Astrocyte of the hippocampus (primary cell): ENCODE data around the gene SPTBN5.

Source experiments
- DNase-seq: peaks from one replicate; pipeline ENCODE4 v3.0.0; 2011; ENCODE audit warnings: low read depth, low spot score

The SPTBN5 gene

GRCh38 chr15:41893422-41894250 is at the start of gene SPTBN5:
Gene SPTBN5 (minus strand): TSS chr15:41894053. CDS start chr15:41893497, 556 bp downstream.
- DNase-seq = no peak

GRCh38 chr15:41942886-41943285 is 49.0 kb upstream of the SPTBN5 start:
- DNase-seq = no peak

GRCh38 chr15:41941644-41942415 is 48.0 kb upstream of the SPTBN5 start:
- no peak for DNase-seq

GRCh38 chr15:41940441-41940857 is 46.6 kb upstream of the SPTBN5 start:
- DNase-seq = no peak

GRCh38 chr15:41939986-41940385 is 46.1 kb upstream of the SPTBN5 start:
- no peak for DNase-seq

- no peak for DNase-seq
Measured at GRCh38 chr15:41937568-41937923, 43.7 kb upstream of the SPTBN5 start.

- DNase-seq = peak; percentile 69
Measured at GRCh38 chr15:41936649-41937567, 43.1 kb upstream of the SPTBN5 start.

GRCh38 chr15:41936155-41936554 is 42.3 kb upstream of the SPTBN5 start:
- no peak for DNase-seq

GRCh38 chr15:41935566-41936020 is 41.7 kb upstream of the SPTBN5 start:
- DNase-seq = no peak

- DNase-seq = no peak
Measured at GRCh38 chr15:41934843-41935242, 41.0 kb upstream of the SPTBN5 start.

GRCh38 chr15:41933771-41934170 is 39.9 kb upstream of the SPTBN5 start:
- no peak for DNase-seq

GRCh38 chr15:41933326-41933725 is 39.5 kb upstream of the SPTBN5 start:
- no peak for DNase-seq

GRCh38 chr15:41932511-41933289 is 38.8 kb upstream of the SPTBN5 start:
- no peak for DNase-seq

GRCh38 chr15:41932101-41932500 is 38.2 kb upstream of the SPTBN5 start:
- no peak for DNase-seq

GRCh38 chr15:41930867-41931222 is 37.0 kb upstream of the SPTBN5 start:
- DNase-seq = no peak

GRCh38 chr15:41930221-41930866 is 36.5 kb upstream of the SPTBN5 start:
- peak; percentile 96 for DNase-seq

- DNase-seq = no peak
Measured at GRCh38 chr15:41928637-41929620, 35.1 kb upstream of the SPTBN5 start.

GRCh38 chr15:41928100-41928499 is 34.2 kb upstream of the SPTBN5 start:
- no peak for DNase-seq

GRCh38 chr15:41927536-41927935 is 33.7 kb upstream of the SPTBN5 start:
- no peak for DNase-seq
